ENCODE data around the gene SCARF1. TPM values are rescaled to one million over a fixed set of nuclear protein-coding genes. Genes with fewer than 3 reads are reported as not detected.

SCARF1 gene
- total RNA-seq, 4 donors from 2014 or later = 1.8 to 12.4 (median 4.6) TPM

- TF ChIP-seq POLR2A (IDR thresholded peaks at IDR 0.05) = no peak
- TF ChIP-seq, protein P1, sequence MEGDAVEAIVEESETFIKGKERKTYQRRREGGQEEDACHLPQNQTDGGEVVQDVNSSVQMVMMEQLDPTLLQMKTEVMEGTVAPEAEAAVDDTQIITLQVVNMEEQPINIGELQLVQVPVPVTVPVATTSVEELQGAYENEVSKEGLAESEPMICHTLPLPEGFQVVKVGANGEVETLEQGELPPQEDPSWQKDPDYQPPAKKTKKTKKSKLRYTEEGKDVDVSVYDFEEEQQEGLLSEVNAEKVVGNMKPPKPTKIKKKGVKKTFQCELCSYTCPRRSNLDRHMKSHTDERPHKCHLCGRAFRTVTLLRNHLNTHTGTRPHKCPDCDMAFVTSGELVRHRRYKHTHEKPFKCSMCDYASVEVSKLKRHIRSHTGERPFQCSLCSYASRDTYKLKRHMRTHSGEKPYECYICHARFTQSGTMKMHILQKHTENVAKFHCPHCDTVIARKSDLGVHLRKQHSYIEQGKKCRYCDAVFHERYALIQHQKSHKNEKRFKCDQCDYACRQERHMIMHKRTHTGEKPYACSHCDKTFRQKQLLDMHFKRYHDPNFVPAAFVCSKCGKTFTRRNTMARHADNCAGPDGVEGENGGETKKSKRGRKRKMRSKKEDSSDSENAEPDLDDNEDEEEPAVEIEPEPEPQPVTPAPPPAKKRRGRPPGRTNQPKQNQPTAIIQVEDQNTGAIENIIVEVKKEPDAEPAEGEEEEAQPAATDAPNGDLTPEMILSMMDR (IDR thresholded peaks at IDR 0.05) = no peak
- TF ChIP-seq POLR2AphosphoS5 (IDR thresholded peaks at IDR 0.05) = no peak
- TF ChIP-seq EP300 (IDR thresholded peaks at IDR 0.05) = no peak
- Histone ChIP-seq H3K36me3 (no peaks in the 10 kb centered on the region), H3K9me3 (no peaks in the 10 kb centered on the region), H3K27me3 (no peaks in the 10 kb centered on the region), H3K4me1 (peaks cover 48% of the 10 kb centered on the region), H3K27ac (no peak overlapping the region), H3K4me3 (no peak overlapping the region)
- DNase-seq (ENCODE audit: low spot score in 2 of 2) = no peak
- 85% methylated on average over 6 of the region's 6 CpGs for WGBS
Observed at GRCh38 chr17:1625581-1625980, 20.0 kb downstream of the SCARF1 start.

- Histone ChIP-seq H3K27me3 (no peaks in the 10 kb centered on the region), H3K27ac (no peak overlapping the region), H3K9me3 (no peaks in the 10 kb centered on the region), H3K4me1 (peaks cover 50% of the 10 kb centered on the region), H3K36me3 (no peaks in the 10 kb centered on the region), H3K4me3 (no peak overlapping the region)
- TF ChIP-seq POLR2AphosphoS5 (IDR thresholded peaks at IDR 0.05) = no peak
- TF ChIP-seq EP300 (IDR thresholded peaks at IDR 0.05) = no peak
- WGBS = 88% methylated on average over 9 of the region's 14 CpGs
- no peak for DNase-seq (ENCODE audit: low spot score in 2 of 2)
Observed at GRCh38 chr17:1625053-1625452, 20.5 kb downstream of the SCARF1 start.

DNA sequence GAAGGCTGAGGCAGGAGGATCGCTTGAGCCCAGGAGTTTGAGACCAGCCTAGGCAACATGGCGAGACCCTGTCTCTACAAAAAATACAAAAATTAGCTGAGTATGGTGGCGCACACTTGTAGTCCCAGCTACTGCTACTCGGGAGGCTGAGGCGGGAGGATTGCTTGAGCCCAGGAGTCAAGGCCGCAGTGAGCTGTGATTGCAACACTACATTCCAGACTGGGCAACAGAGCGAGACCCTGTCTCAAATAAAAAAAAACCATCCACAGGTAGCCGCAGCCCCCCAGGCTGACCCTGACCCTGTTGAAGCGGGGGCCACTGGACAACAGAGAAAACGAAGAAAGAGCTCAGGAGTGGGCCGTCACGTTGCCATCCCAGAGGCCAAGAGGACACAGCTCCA lies 20.9 kb downstream of the SCARF1 start:
- 86% methylated on average over 12 of the region's 12 CpGs for WGBS
- no peaks in the 10 kb centered on the region for H3K9me3 ChIP-seq
- TF ChIP-seq, protein P1 (IDR thresholded peaks at IDR 0.05) = no peak
- TF ChIP-seq EP300 (IDR thresholded peaks at IDR 0.05) = no peak
- TF ChIP-seq POLR2A (IDR thresholded peaks at IDR 0.05) = no peak
- TF ChIP-seq POLR2AphosphoS5 (IDR thresholded peaks at IDR 0.05) = no peak
- peaks cover 46% of the 10 kb centered on the region for H3K4me1 ChIP-seq
- H3K36me3 ChIP-seq = no peaks in the 10 kb centered on the region
- no peaks in the 10 kb centered on the region for H3K27me3 ChIP-seq
- DNase-seq (ENCODE audit: low spot score in 2 of 2) = no peak
- no peak overlapping the region for H3K27ac ChIP-seq
- no peak overlapping the region for H3K4me3 ChIP-seq

- no peaks in the 10 kb centered on the region for H3K36me3 ChIP-seq
Observed at GRCh38 chr17:1623057-1623630, 22.4 kb downstream of the SCARF1 start.

DNA sequence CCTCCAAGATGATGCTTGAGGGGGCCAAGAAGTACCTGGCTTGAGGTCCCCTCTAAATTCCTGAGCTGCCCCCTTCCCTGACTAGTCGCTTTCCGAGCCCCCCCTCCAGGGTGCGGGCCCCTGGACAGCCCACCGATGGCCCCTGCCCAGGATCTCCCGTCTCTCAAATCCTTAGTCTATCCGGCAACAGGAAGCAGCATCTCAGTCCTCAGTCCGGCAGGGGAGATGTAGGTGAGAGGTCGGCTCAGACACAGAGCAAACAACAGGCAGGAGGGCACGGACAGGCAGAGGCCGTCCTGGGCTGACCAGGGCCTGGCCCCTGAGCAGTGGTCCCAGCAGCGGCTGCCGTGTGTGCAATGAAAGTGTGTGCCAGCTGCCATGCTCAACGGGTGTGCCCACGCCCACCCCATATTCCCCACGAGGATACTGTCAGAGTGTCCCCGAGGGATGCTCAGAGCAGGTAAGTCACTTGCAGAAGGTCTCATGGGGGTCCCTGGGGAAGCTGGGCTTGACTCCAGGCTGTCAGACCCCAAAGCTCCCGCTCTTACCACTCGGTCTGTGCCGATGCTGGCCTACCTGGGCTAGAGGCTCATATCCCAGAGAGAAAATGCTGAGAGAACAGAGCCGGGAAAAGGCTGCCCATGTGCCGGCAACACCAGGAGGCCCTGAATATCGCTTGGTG lies 24.1 kb downstream of the SCARF1 start:
- Histone ChIP-seq H3K4me3 (no peak overlapping the region), H3K4me1 (peaks cover 26% of the 10 kb centered on the region), H3K27me3 (no peaks in the 10 kb centered on the region), H3K9me3 (no peaks in the 10 kb centered on the region), H3K27ac (no peak overlapping the region), H3K36me3 (no peaks in the 10 kb centered on the region)
- TF ChIP-seq POLR2A (IDR thresholded peaks at IDR 0.05) = no peak
- TF ChIP-seq EP300 (IDR thresholded peaks at IDR 0.05) = no peak
- no peak for TF ChIP-seq POLR2AphosphoS5 (IDR thresholded peaks at IDR 0.05)
- TF ChIP-seq, protein P1 (IDR thresholded peaks at IDR 0.05) = no peak
- no peak for DNase-seq (ENCODE audit: low spot score in 2 of 2)
- WGBS = 87% methylated on average over 18 of the region's 22 CpGs

More at GRCh38 chr17:1623057-1623630, 22.4 kb downstream of the SCARF1 start:
- no peaks in the 10 kb centered on the region for H3K27me3 ChIP-seq
- no peak overlapping the region for H3K4me3 ChIP-seq
- DNase-seq (ENCODE audit: low spot score in 2 of 2) = no peak
- 86% methylated on average over 10 of the region's 14 CpGs for WGBS
- H3K4me1 ChIP-seq = peaks cover 34% of the 10 kb centered on the region
- no peak overlapping the region for H3K27ac ChIP-seq
- no peaks in the 10 kb centered on the region for H3K9me3 ChIP-seq
- no peak for TF ChIP-seq EP300 (IDR thresholded peaks at IDR 0.05)
- TF ChIP-seq POLR2AphosphoS5 (IDR thresholded peaks at IDR 0.05) = no peak
- TF ChIP-seq, protein P1 (IDR thresholded peaks at IDR 0.05) = no peak
- TF ChIP-seq POLR2A (IDR thresholded peaks at IDR 0.05) = no peak

Data from suprapubic skin (tissue), 4 donors.